MV-4-11 (cell line): ENCODE results near the gene REEP6.

ENCODE experiments used
- DNase-seq: peaks from one replicate; lab custom pipeline; 2025; lab: John Stamatoyannopoulos, UW

REEP6 gene

GRCh38 chr19:1491114-1491848, at the start of gene REEP6:
REEP6 (plus strand) TSS chr19:1491181; CDS start chr19:1491270, 89 bp downstream.
- DNase-seq: no peak

- no peak for DNase-seq
Observed at GRCh38 chr19:1441677-1442438, 49.1 kb upstream of the REEP6 start.

DNA sequence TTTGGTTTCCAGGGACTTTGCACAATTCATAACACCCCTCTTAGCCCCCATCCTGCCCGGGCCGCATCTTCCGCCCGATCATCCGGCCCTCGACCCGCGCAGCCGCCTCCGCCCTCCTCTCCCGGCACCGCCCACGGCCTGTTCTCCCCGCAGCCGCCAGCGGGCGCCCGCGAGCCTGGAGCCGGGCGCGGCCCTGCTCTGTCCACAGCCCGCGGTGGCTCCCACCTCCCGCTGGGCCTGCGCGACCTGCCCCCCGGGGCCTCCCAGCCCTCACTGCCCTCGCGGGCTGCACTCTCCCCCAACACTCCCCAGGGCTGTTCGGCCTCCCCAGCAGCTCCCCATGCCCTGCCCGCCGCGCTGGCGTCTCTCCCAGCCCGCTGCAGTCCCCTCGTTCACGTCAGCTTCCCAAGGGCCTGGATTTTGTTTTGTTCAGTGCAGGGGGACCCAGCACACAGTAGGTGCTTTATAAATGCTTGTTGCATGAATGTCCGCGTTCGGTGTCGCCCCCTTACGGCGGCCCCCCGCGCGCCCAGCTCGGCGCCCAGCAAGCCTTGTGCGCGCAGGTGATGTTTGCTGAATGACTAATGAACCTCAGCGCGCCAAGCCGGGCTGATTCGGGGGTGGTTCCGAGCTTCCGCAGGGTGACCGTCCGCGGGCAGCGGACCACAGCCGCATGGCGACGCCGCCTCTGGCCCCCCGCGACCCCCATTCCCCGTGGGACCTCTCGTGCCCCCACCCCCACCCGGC, 45.6 kb upstream of the REEP6 start:
- DNase-seq: peak; percentile 55

- no peak for DNase-seq
Observed at GRCh38 chr19:1445932-1446712, 44.9 kb upstream of the REEP6 start.

DNA sequence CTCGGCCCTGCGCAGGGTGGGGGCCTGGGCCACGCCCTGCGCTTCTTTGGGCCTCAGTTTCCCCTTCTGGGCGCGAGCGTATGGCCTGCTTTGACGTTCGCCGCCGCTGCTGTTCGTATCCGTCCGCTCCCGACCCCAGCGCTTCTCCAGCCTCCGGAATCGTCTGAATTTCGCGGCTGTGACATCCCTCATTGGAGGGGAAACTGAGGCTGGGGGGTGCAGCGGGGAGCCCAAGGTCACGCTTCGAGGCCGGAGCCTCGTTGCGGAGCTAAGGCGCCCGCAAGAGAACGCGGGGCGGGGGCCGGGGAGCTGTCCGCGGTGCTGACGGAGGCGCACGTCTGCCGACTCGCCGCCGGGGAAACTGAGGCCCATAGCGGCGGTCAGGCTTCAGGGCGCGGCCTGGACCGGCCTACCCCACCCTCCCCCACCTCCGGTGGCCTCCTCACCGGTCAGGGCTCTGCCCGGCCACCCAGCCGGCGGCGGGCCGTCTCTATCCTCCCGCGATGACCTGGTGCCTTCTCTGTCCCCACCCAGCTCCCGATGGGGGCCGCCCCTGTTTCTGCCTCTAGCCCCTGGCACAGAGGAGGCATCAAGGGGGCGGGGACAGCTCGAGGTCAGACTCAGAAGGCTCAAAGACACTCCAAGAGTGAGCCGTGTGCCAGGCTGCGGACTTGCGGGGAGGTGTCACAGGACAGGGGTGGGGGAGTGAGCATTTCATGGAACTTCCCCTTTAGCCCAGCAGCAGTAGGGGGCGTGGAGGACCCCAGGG, 44.1 kb upstream of the REEP6 start:
- DNase-seq: no peak

DNA sequence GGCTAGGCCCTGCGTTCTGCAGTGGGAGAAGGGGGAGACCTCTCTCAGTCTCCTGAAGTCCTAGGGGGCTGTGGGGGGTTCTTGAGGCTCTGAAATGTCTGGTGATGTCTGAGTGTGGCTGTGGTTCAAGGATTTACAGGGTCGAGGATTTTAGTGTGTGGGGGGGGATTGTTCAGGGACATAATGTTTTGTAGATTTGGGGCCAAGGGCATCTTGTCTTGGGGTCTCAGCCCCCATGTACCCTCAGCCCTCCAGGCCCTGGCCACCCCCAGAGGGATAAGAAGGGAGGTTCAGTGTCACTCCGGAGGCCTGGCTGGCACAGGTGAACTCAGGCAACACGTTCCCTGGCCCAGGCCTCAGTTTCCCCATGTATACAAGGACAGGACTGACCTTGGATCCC, 43.5 kb upstream of the REEP6 start:
- no peak for DNase-seq

- no peak for DNase-seq
Observed at GRCh38 chr19:1447944-1448343, 43.0 kb upstream of the REEP6 start.

DNA sequence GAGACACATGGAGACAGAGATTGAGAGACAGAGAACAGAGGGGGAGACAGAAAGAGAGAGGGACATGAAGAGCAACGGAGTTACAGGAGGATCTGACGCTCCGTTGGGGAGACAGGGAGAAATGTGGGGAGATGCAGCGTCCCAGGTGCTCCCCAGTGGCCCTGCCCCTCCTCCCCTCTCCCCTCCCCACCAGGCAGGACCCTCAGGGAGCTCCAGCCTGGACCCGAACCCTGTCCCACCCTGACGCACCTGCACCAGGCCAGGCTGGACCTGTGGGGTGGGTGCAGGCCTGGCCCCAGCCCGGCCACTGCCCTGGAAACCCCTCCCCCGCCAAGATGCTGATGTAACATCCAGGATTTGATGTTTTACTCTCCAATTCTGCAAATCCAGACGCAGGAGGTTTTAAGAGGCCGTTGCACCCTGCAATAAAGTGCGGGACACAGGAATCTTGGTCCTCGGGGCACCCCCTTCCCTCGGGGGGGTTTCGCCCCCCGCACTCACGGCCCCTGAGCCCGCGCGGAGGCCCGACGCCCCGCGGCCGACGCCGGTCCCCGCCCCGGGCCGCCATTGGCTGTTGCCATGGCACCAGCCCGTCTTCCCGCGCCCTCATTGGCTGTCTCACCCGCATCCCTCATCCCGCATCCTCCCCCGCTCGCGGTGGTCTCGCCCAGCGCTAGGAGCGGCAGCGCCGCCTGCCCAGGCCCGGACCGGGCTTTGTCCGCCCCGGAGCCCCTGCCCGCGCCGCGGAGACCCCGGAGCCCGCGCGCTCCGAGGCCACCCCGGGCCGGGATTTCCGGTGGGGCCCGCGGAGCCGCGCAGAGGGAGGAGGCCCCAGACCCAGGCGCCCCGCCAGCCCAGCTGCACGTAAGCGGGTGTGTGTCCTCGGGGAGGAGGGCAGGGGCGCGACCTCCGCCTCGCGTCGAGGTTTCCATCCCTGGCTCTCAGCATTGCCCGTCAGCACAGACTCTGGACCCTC, 41.2 kb upstream of the REEP6 start, which contains the start of gene APC2:
TSS of gene APC2 (plus strand) at position 655 of the 976 bp plus-strand sequence. CDS start 2,881 bp downstream, outside the sequence.
- no peak for DNase-seq

GRCh38 chr19:1450735-1451731, 39.9 kb upstream of the REEP6 start:
- no peak for DNase-seq

GRCh38 chr19:1451916-1452801, 38.8 kb upstream of the REEP6 start:
- no peak for DNase-seq

DNA sequence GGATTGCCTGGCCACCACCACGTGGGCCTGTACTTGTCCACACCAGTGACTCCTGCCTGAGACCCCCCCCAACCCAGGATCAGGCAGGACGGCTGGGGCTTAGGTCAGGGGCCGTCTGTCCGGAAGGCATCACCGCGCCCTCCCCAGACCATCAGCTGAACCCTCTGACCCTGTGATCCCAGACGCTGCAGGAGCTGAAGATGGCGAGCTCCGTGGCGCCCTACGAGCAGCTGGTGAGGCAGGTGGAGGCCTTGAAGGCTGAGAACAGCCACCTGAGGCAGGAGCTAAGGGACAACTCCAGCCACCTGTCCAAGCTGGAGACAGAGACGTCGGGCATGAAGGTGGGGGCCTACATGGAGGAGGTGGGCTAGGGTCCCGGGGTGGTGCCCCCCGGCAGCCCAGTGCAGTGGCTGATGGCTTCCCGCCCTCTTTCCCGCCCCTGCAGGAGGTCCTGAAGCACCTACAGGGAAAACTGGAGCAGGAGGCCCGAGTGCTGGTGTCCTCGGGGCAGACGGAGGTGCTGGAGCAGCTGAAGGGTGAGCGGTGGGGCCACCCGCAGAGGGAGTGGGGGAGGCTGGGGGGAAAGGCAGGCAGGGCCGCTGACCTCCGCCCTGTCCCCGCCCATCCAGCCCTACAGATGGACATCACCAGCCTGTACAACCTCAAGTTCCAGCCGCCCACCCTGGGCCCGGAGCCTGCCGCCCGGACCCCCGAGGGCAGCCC, 38.0 kb upstream of the REEP6 start:
- DNase-seq: no peak

GRCh38 chr19:1453525-1454364, 37.2 kb upstream of the REEP6 start:
- no peak for DNase-seq

DNA sequence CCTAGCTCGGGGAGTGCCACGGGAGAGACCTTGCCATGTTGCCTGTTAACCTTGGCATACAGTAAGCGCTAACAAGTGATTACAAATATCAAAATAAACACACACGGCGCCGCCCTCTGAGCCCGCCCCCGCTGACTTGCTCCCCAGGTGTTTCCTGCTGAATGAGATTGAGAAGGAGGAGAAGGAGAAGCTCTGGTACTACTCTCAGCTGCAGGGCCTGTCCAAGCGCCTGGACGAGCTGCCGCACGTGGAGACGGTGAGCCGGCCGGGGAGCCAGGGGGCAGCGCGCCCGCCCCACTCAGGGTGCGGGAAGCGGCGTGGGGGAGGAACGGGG, 36.0 kb upstream of the REEP6 start:
- peak; percentile 36 for DNase-seq

- peak; percentile 75 for DNase-seq
Observed at GRCh38 chr19:1455336-1456120, 35.5 kb upstream of the REEP6 start.
